Measurements from ENCODE around the gene LAPTM5.

LAPTM5 gene

GRCh38 chr1:30786264-30786991 lies 28.9 kb upstream of the LAPTM5 start:
- Histone ChIP-seq H3K36me3 (ENCODE audit: control insufficient read depth, insufficient read depth, low read length) (no peaks in the 10 kb centered on the region), H3K9me3 (ENCODE audit: control insufficient read depth, insufficient read depth, low read length) (no peaks in the 10 kb centered on the region), H3K27me3 (ENCODE audit: control insufficient read depth, insufficient read depth, low read length) (no peaks in the 10 kb centered on the region), H3K4me1 (ENCODE audit: control insufficient read depth, insufficient read depth, low read length) (no peaks in the 10 kb centered on the region), H3K27ac (ENCODE audit: low read length) (no peak overlapping the region), H3K4me3 (ENCODE audit: low read length) (no peak overlapping the region)
- DNase-seq (ENCODE audit: low read depth, low spot score), result no peak
- WGBS (ENCODE audit: insufficient coverage, insufficient read length), result no CpG with 5 or more reads among the region's 13 CpGs

- H3K27me3 ChIP-seq (ENCODE audit: control insufficient read depth, insufficient read depth, low read length), result no peaks in the 10 kb centered on the region
- no peak for DNase-seq (ENCODE audit: low read depth, low spot score)
- no peak overlapping the region for H3K4me3 ChIP-seq (ENCODE audit: low read length)
- no peaks in the 10 kb centered on the region for H3K9me3 ChIP-seq (ENCODE audit: control insufficient read depth, insufficient read depth, low read length)
- no peak overlapping the region for H3K27ac ChIP-seq (ENCODE audit: low read length)
- no peaks in the 10 kb centered on the region for H3K4me1 ChIP-seq (ENCODE audit: control insufficient read depth, insufficient read depth, low read length)
- H3K36me3 ChIP-seq (ENCODE audit: control insufficient read depth, insufficient read depth, low read length), result no peaks in the 10 kb centered on the region
- WGBS (ENCODE audit: insufficient coverage, insufficient read length), result no CpG with 5 or more reads among the region's 7 CpGs
Measured at GRCh38 chr1:30785714-30786113, 28.1 kb upstream of the LAPTM5 start.

GRCh38 chr1:30785181-30785580 lies 27.6 kb upstream of the LAPTM5 start:
- Histone ChIP-seq H3K4me1 (ENCODE audit: control insufficient read depth, insufficient read depth, low read length) (no peaks in the 10 kb centered on the region), H3K36me3 (ENCODE audit: control insufficient read depth, insufficient read depth, low read length) (no peaks in the 10 kb centered on the region), H3K27ac (ENCODE audit: low read length) (no peak overlapping the region), H3K9me3 (ENCODE audit: control insufficient read depth, insufficient read depth, low read length) (no peaks in the 10 kb centered on the region), H3K27me3 (ENCODE audit: control insufficient read depth, insufficient read depth, low read length) (no peaks in the 10 kb centered on the region), H3K4me3 (ENCODE audit: low read length) (no peak overlapping the region)
- DNase-seq (ENCODE audit: low read depth, low spot score), result no peak
- no CpG with 5 or more reads among the region's 7 CpGs for WGBS (ENCODE audit: insufficient coverage, insufficient read length)

- Histone ChIP-seq H3K27me3 (ENCODE audit: control insufficient read depth, insufficient read depth, low read length) (no peaks in the 10 kb centered on the region), H3K4me1 (ENCODE audit: control insufficient read depth, insufficient read depth, low read length) (no peaks in the 10 kb centered on the region; the same call in 1 of the 2 replicates), H3K9me3 (ENCODE audit: control insufficient read depth, insufficient read depth, low read length) (no peaks in the 10 kb centered on the region), H3K27ac (ENCODE audit: low read length) (no peak overlapping the region), H3K4me3 (ENCODE audit: low read length) (no peak overlapping the region), H3K36me3 (ENCODE audit: control insufficient read depth, insufficient read depth, low read length) (no peaks in the 10 kb centered on the region)
- no peak for DNase-seq (ENCODE audit: low read depth, low spot score)
- WGBS (ENCODE audit: insufficient coverage, insufficient read length), result no CpG with 5 or more reads among the region's 16 CpGs
Measured at GRCh38 chr1:30783256-30783915, 25.8 kb upstream of the LAPTM5 start.

- Histone ChIP-seq H3K4me1 (ENCODE audit: control insufficient read depth, insufficient read depth, low read length) (no peaks in the 10 kb centered on the region; the same call in 1 of the 2 replicates), H3K27ac (ENCODE audit: low read length) (no peak overlapping the region), H3K9me3 (ENCODE audit: control insufficient read depth, insufficient read depth, low read length) (no peaks in the 10 kb centered on the region), H3K36me3 (ENCODE audit: control insufficient read depth, insufficient read depth, low read length) (no peaks in the 10 kb centered on the region), H3K4me3 (ENCODE audit: low read length) (no peak overlapping the region), H3K27me3 (ENCODE audit: control insufficient read depth, insufficient read depth, low read length) (no peaks in the 10 kb centered on the region)
- no CpG with 5 or more reads among the region's 25 CpGs for WGBS (ENCODE audit: insufficient coverage, insufficient read length)
- peak; percentile 67 for DNase-seq (ENCODE audit: low read depth, low spot score)
Measured at GRCh38 chr1:30782361-30783255, 25.0 kb upstream of the LAPTM5 start.

- H3K9me3 ChIP-seq (ENCODE audit: control insufficient read depth, insufficient read depth, low read length), result no peaks in the 10 kb centered on the region
- no peak overlapping the region for H3K4me3 ChIP-seq (ENCODE audit: low read length)
- no CpG with 5 or more reads among the region's 10 CpGs for WGBS (ENCODE audit: insufficient coverage, insufficient read length)
- no peaks in the 10 kb centered on the region; the same call in 1 of the 2 replicates for H3K4me1 ChIP-seq (ENCODE audit: control insufficient read depth, insufficient read depth, low read length)
- no peaks in the 10 kb centered on the region for H3K27me3 ChIP-seq (ENCODE audit: control insufficient read depth, insufficient read depth, low read length)
- H3K36me3 ChIP-seq (ENCODE audit: control insufficient read depth, insufficient read depth, low read length), result no peaks in the 10 kb centered on the region
- DNase-seq (ENCODE audit: low read depth, low spot score), result no peak
- H3K27ac ChIP-seq (ENCODE audit: low read length), result no peak overlapping the region
Measured at GRCh38 chr1:30781906-30782305, 24.3 kb upstream of the LAPTM5 start.

- H3K36me3 ChIP-seq (ENCODE audit: control insufficient read depth, insufficient read depth, low read length), result no peaks in the 10 kb centered on the region
- no peaks in the 10 kb centered on the region for H3K27me3 ChIP-seq (ENCODE audit: control insufficient read depth, insufficient read depth, low read length)
- no peak overlapping the region for H3K4me3 ChIP-seq (ENCODE audit: low read length)
- H3K27ac ChIP-seq (ENCODE audit: low read length), result no peak overlapping the region
- H3K4me1 ChIP-seq (ENCODE audit: control insufficient read depth, insufficient read depth, low read length), result no peaks in the 10 kb centered on the region; the same call in 1 of the 2 replicates
- no peaks in the 10 kb centered on the region for H3K9me3 ChIP-seq (ENCODE audit: control insufficient read depth, insufficient read depth, low read length)
- DNase-seq (ENCODE audit: low read depth, low spot score), result no peak
- no CpG with 5 or more reads among the region's 5 CpGs for WGBS (ENCODE audit: insufficient coverage, insufficient read length)
Measured at GRCh38 chr1:30780409-30780808, 22.8 kb upstream of the LAPTM5 start.

GRCh38 chr1:30779294-30780071 lies 21.9 kb upstream of the LAPTM5 start:
- H3K27ac ChIP-seq (ENCODE audit: low read length), result no peak overlapping the region
- H3K27me3 ChIP-seq (ENCODE audit: control insufficient read depth, insufficient read depth, low read length), result no peaks in the 10 kb centered on the region
- peak; percentile 39 for DNase-seq (ENCODE audit: low read depth, low spot score)
- H3K36me3 ChIP-seq (ENCODE audit: control insufficient read depth, insufficient read depth, low read length), result no peaks in the 10 kb centered on the region
- WGBS (ENCODE audit: insufficient coverage, insufficient read length), result no CpG with 5 or more reads among the region's 12 CpGs
- no peak overlapping the region for H3K4me3 ChIP-seq (ENCODE audit: low read length)
- no peaks in the 10 kb centered on the region; the same call in 1 of the 2 replicates for H3K4me1 ChIP-seq (ENCODE audit: control insufficient read depth, insufficient read depth, low read length)
- H3K9me3 ChIP-seq (ENCODE audit: control insufficient read depth, insufficient read depth, low read length), result no peaks in the 10 kb centered on the region

GRCh38 chr1:30778979-30779293 lies 21.4 kb upstream of the LAPTM5 start:
- no CpG with 5 or more reads among the region's 6 CpGs for WGBS (ENCODE audit: insufficient coverage, insufficient read length)
- Histone ChIP-seq H3K27me3 (ENCODE audit: control insufficient read depth, insufficient read depth, low read length) (no peaks in the 10 kb centered on the region), H3K9me3 (ENCODE audit: control insufficient read depth, insufficient read depth, low read length) (no peaks in the 10 kb centered on the region), H3K27ac (ENCODE audit: low read length) (no peak overlapping the region), H3K36me3 (ENCODE audit: control insufficient read depth, insufficient read depth, low read length) (no peaks in the 10 kb centered on the region), H3K4me1 (ENCODE audit: control insufficient read depth, insufficient read depth, low read length) (no peaks in the 10 kb centered on the region; the same call in 1 of the 2 replicates), H3K4me3 (ENCODE audit: low read length) (no peak overlapping the region)
- no peak for DNase-seq (ENCODE audit: low read depth, low spot score)
